Lung (tissue), 12 donors: ENCODE measurements around the gene GRB7. TPM values are rescaled to one million over a fixed set of nuclear protein-coding genes. Genes with fewer than 3 reads are reported as not detected.

ENCODE experiments used
- ATAC-seq: fragments of 200-7000 bp; cut with Tn5 transposase; one replicate; pipeline ENCODE4 v1.9.1; 2020; ENCODE audit warnings: moderate number of reproducible peaks; ENCODE audit not compliant: insufficient read depth, low FRiP score
- DNase-seq, 3 donors: peaks; one replicate each; pipeline ENCODE4 v3.0.0-alpha.2; 2013 to 2017
- H3K27ac ChIP-seq, 2 donors: one replicate each; pipeline ENCODE4 v1.5.1; 2013; ENCODE audit warnings: mild to moderate bottlenecking in 2 of 2, moderate library complexity in 2 of 2, control low read depth in 1 of 2, inconsistent platforms in 1 of 2, low read depth in 1 of 2, low read length in 1 of 2
- H3K27me3 ChIP-seq, 3 donors: one replicate each; pipeline ENCODE4 v1.5.1; 2013; ENCODE audit warnings: low read length in 2 of 3; ENCODE audit not compliant: control insufficient read depth in 3 of 3, insufficient read depth in 3 of 3
- H3K36me3 ChIP-seq, 4 donors: one replicate each; pipeline ENCODE4 v1.5.1; 2013; ENCODE audit warnings: low read length in 4 of 4, mild to moderate bottlenecking in 1 of 4, moderate library complexity in 1 of 4; ENCODE audit not compliant: control insufficient read depth in 4 of 4, insufficient read depth in 4 of 4
- H3K4me1 ChIP-seq, 5 donors: one replicate each; pipeline ENCODE4 v1.5.1; 2013; ENCODE audit warnings: low read length in 5 of 5, mild to moderate bottlenecking in 2 of 5, moderate library complexity in 1 of 5; ENCODE audit not compliant: control insufficient read depth in 5 of 5, insufficient read depth in 5 of 5
- H3K4me3 ChIP-seq: one replicate; pipeline ENCODE4 v1.5.1; 2013; ENCODE audit warnings: mild to moderate bottlenecking, control low read depth, moderate library complexity
- H3K9ac ChIP-seq, 2 donors: one replicate each; pipeline ENCODE4 v1.5.1; 2013; ENCODE audit warnings: low read length in 2 of 2, control low read depth in 1 of 2; ENCODE audit not compliant: insufficient read depth in 1 of 2
- H3K9me3 ChIP-seq, 4 donors: one replicate each; pipeline ENCODE4 v1.5.1; 2013; ENCODE audit warnings: low read length in 3 of 4, mild to moderate bottlenecking in 1 of 4, moderate library complexity in 1 of 4; ENCODE audit not compliant: control insufficient read depth in 4 of 4, insufficient read depth in 3 of 4
- WGBS, 2 donors: extraction: QIAGEN DNeasy Blood & Tissue Kit; methylation state at CpG; one replicate each; pipeline ENCODE4 v1.1.7; 2013; 5-methylcytosine and 5-hydroxymethylcytosine counted together
- polyA plus RNA-seq, 2 donors: library from polyadenylated mRNA; stranded (reverse); fragments of 200-250 nt; gene quantifications; one replicate each; pipeline ENCODE4 v1.2.1, GENCODE V29; 2013
- total RNA-seq, 2 donors: library from RNA; depleted of rRNA in 1 of 2; stranded (reverse); fragments of >200 nt in 1 of 2; gene quantifications; one replicate each; pipeline ENCODE4 v1.2.1, GENCODE V29; 2014 to 2021
- TF ChIP-seq, protein P1 (sequence below): IDR thresholded peaks from 2 replicates; pipeline ENCODE4 v1.5.1; 2012; ENCODE audit warnings: mild to moderate bottlenecking; ENCODE audit errors: control extremely low read depth, extremely low read depth
- donor health status: control.
- donor health status: control.
- donor health status: Bipolar disorder and iron deficiency.
- donor health status: healthy.
- donor health status: DM: yes; HTN: yes; CAD: no.

Gene GRB7
- total and polyA plus RNA-seq, 4 donors, result 6.6 to 25.5 (median 16.6) TPM

DNA sequence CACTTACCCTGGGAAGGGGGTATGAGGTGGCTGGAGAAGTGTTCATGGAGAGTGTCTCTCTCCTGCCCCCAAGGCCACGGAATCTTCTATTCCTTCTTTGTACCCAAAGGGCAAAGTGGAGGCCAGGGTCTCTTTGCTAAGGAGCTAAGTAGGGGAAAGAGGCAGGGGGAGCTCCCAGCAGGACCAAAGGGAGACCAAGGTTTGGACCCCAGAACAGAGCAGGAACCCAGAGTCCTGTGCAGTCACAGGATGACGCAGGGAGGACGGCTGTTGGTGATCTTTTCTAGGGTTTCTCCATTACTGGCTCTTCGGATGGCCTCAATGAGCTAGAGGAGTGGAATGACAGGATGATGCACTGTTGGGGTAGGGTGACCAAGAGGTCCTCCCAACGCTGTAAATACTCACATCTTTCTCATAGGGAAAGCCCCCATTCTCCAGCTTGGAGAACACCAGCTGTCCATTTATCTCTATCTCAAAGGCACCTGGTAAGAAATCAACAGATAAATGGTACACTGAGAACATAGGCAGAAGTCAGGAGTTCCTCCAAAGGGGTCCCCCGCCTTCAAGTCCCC is 8.4 kb upstream of the GRB7 start:
- Histone ChIP-seq H3K9ac (no peak overlapping the region), H3K36me3 (peaks cover 0 to 22% (median 14%) of the 10 kb centered on the region in 4 donors), H3K27ac (peak overlapping the region; percentile 87 to 88), H3K4me3 (peak overlapping the region; percentile 64), H3K27me3 (no peaks in the 10 kb centered on the region), H3K4me1 (peaks cover 0 to 7% (median 6%) of the 10 kb centered on the region in 5 donors), H3K9me3 (no peaks in the 10 kb centered on the region)
- 83 to 86% methylated on average over 6 of the region's 6 CpGs for WGBS, 2 donors
- TF ChIP-seq, protein P1, sequence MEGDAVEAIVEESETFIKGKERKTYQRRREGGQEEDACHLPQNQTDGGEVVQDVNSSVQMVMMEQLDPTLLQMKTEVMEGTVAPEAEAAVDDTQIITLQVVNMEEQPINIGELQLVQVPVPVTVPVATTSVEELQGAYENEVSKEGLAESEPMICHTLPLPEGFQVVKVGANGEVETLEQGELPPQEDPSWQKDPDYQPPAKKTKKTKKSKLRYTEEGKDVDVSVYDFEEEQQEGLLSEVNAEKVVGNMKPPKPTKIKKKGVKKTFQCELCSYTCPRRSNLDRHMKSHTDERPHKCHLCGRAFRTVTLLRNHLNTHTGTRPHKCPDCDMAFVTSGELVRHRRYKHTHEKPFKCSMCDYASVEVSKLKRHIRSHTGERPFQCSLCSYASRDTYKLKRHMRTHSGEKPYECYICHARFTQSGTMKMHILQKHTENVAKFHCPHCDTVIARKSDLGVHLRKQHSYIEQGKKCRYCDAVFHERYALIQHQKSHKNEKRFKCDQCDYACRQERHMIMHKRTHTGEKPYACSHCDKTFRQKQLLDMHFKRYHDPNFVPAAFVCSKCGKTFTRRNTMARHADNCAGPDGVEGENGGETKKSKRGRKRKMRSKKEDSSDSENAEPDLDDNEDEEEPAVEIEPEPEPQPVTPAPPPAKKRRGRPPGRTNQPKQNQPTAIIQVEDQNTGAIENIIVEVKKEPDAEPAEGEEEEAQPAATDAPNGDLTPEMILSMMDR, result no peak
- DNase-seq (no peak), ATAC-seq (no peak)

GRCh38 chr17:39730095-39730921 is 7.4 kb upstream of the GRB7 start, which contains the start of gene MIEN1:
TSS of gene MIEN1 (minus strand) at chr17:39730532. CDS start at chr17:39730495, 37 bp downstream.
- Histone ChIP-seq H3K9ac (peak within 1 kb of the TSS in 1 of 2 donors; percentile 16), H3K36me3 (peaks cover 0 to 17% (median 7%) of the 10 kb centered on the region in 4 donors), H3K27me3 (no peaks in the 10 kb centered on the region), H3K4me1 (peaks cover 0 to 7% (median 6%) of the 10 kb centered on the region in 5 donors), H3K4me3 (peak within 1 kb of the TSS; percentile 64), H3K9me3 (no peaks in the 10 kb centered on the region), H3K27ac (peak within 1 kb of the TSS; percentile 87 to 88)
- 1% methylated on average over 65 of the region's 65 CpGs for WGBS, 2 donors
- peak; percentile 98 for ATAC-seq
- peak; percentile 87 to 92 (median 90) for DNase-seq
- TF ChIP-seq, protein P1, result peak; percentile 58

DNA sequence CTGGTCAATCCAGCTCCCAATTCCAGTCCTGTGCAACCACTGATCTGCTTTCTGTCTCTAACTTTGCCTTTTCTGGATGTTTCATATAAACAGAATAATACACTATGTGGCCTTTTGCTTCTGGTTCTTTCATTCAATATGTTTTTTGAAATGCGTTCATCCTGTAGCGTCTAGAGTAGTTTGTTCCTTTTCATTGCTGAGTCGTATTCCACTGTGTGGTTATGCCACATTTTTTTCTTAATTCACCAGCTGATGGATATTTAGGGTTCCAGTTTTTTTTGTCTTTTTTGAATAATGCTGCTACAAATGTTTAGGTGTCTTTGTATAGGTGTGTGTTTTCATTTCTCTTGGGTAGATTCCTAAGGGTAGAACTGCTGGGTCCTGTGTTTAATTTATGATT is 5.2 kb upstream of the GRB7 start:
- H3K36me3 ChIP-seq, result peaks cover 0 to 6% (median 1%) of the 10 kb centered on the region in 4 donors
- H3K27me3 ChIP-seq, result peaks cover 0 to 16% (median 8%) of the 10 kb centered on the region in 3 donors
- no peak overlapping the region for H3K4me3 ChIP-seq
- H3K9ac ChIP-seq, result no peak overlapping the region
- H3K9me3 ChIP-seq, result no peaks in the 10 kb centered on the region
- no peak overlapping the region for H3K27ac ChIP-seq
- ATAC-seq, result no peak
- peaks cover 0 to 8% (median 6%) of the 10 kb centered on the region in 5 donors for H3K4me1 ChIP-seq
- 95 to 97% methylated on average over 3 of the region's 3 CpGs for WGBS, 2 donors
- TF ChIP-seq, protein P1, result no peak
- DNase-seq, result no peak
